Tibial nerve (tissue), 4 donors: ENCODE data around the gene FAM210B. TPM values are rescaled to one million over a fixed set of nuclear protein-coding genes. Genes with fewer than 3 reads are reported as not detected.

Experiments used
- DNase-seq, 2 donors: peaks; one replicate each; pipeline ENCODE4 v3.0.0-alpha.2; 2019; ENCODE audit warnings: low spot score in 2 of 2
- H3K27ac ChIP-seq, 4 donors: fragments of 200-600 bp; sonication (generic) in 3 of 4; one replicate each; pipeline ENCODE4 v1.5.1; 2017 to 2019; ENCODE audit warnings: mild to moderate bottlenecking in 1 of 4
- H3K27me3 ChIP-seq, 2 donors: fragments of 200-600 bp; sonication (generic) in 1 of 2; one replicate each; pipeline versions ENCODE4 v1.5.1 to v1.6.0; 2017 to 2019
- H3K36me3 ChIP-seq, 3 donors: fragments of 200-600 bp; sonication (generic); one replicate each; pipeline ENCODE4 v1.5.1; 2018 to 2019
- H3K4me1 ChIP-seq, 4 donors: fragments of 200-600 bp; sonication (generic) in 3 of 4; one replicate each; pipeline ENCODE4 v1.5.1; 2017 to 2019
- H3K4me3 ChIP-seq, 4 donors: fragments of 200-600 bp; sonication (generic) in 3 of 4; one replicate each; pipeline ENCODE4 v1.5.1; 2017 to 2019; ENCODE audit warnings: mild to moderate bottlenecking in 1 of 4, moderate library complexity in 1 of 4
- H3K9me3 ChIP-seq, 4 donors: fragments of 200-600 bp; sonication (generic) in 3 of 4; one replicate each; pipeline ENCODE4 v1.5.1; 2017 to 2019
- EP300 ChIP-seq, 2 donors: sonication (generic); formaldehyde crosslinking; IDR thresholded peaks; one replicate each; pipeline ENCODE4 v1.6.1; 2017; ENCODE audit warnings: antibody characterized with exemption in 2 of 2, mild to moderate bottlenecking in 1 of 2
- POLR2A ChIP-seq, 2 donors: fragments of 450-650 bp; IDR thresholded peaks; one replicate each; pipeline ENCODE4 v1.6.1; 2017; ENCODE audit warnings: antibody characterized with exemption in 2 of 2, mild to moderate bottlenecking in 2 of 2, moderate library complexity in 2 of 2
- WGBS, 2 donors: methylation state at CpG; one replicate each; pipeline ENCODE4 v1.1.5; 2018; 5-methylcytosine and 5-hydroxymethylcytosine counted together
- total RNA-seq, 4 donors: library from RNA; depleted of rRNA; stranded (reverse); fragments of >200 nt; gene quantifications; one replicate each; pipeline ENCODE4 v1.1.0, GENCODE V29; 2016
- TF ChIP-seq, protein P1 (sequence below), 5 experiments: fragments of 200-600 bp in 3 of 5; fragments of 450-650 bp in 2 of 5; sonication (generic) in 3 of 5; IDR thresholded peaks; one replicate each; pipeline ENCODE4 v1.5.1; 2016 to 2019; ENCODE audit warnings: antibody characterized with exemption in 5 of 5, mild to moderate bottlenecking in 3 of 5, moderate library complexity in 2 of 5

The FAM210B gene
- total RNA-seq, 4 donors from 2014 or later = 36.8 to 56.6 (median 52.3) TPM

GRCh38 chr20:56352345-56353055 is 6.3 kb upstream of the FAM210B start:
- no peak for DNase-seq
- H3K27ac ChIP-seq = no peak overlapping the region
- H3K4me1 ChIP-seq = peaks cover 0 to 11% (median 2%) of the 10 kb centered on the region in 4 donors
- WGBS, 2 donors = 68 to 71% methylated on average over 5 of the region's 5 CpGs
- no peak overlapping the region for H3K4me3 ChIP-seq
- no peaks in the 10 kb centered on the region for H3K36me3 ChIP-seq
- no peaks in the 10 kb centered on the region for H3K9me3 ChIP-seq
- TF ChIP-seq, protein P1, sequence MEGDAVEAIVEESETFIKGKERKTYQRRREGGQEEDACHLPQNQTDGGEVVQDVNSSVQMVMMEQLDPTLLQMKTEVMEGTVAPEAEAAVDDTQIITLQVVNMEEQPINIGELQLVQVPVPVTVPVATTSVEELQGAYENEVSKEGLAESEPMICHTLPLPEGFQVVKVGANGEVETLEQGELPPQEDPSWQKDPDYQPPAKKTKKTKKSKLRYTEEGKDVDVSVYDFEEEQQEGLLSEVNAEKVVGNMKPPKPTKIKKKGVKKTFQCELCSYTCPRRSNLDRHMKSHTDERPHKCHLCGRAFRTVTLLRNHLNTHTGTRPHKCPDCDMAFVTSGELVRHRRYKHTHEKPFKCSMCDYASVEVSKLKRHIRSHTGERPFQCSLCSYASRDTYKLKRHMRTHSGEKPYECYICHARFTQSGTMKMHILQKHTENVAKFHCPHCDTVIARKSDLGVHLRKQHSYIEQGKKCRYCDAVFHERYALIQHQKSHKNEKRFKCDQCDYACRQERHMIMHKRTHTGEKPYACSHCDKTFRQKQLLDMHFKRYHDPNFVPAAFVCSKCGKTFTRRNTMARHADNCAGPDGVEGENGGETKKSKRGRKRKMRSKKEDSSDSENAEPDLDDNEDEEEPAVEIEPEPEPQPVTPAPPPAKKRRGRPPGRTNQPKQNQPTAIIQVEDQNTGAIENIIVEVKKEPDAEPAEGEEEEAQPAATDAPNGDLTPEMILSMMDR (IDR thresholded peaks at IDR 0.05) = no peak
- TF ChIP-seq EP300 (IDR thresholded peaks at IDR 0.05) = no peak
- no peak for TF ChIP-seq POLR2A (IDR thresholded peaks at IDR 0.05)
- no peaks in the 10 kb centered on the region for H3K27me3 ChIP-seq

GRCh38 chr20:56353356-56353755 is 5.4 kb upstream of the FAM210B start:
- no peaks in the 10 kb centered on the region for H3K36me3 ChIP-seq
- no peaks in the 10 kb centered on the region for H3K27me3 ChIP-seq
- no peaks in the 10 kb centered on the region for H3K9me3 ChIP-seq
- TF ChIP-seq, protein P1 (IDR thresholded peaks at IDR 0.05) = no peak
- TF ChIP-seq EP300 (IDR thresholded peaks at IDR 0.05) = no peak
- TF ChIP-seq POLR2A (IDR thresholded peaks at IDR 0.05) = no peak
- WGBS, 2 donors = 57 to 62% methylated on average over 4 of the region's 4 CpGs
- H3K27ac ChIP-seq = no peak overlapping the region
- H3K4me1 ChIP-seq = peaks cover 0 to 13% (median 1%) of the 10 kb centered on the region in 4 donors
- H3K4me3 ChIP-seq = no peak overlapping the region
- no peak for DNase-seq

DNA sequence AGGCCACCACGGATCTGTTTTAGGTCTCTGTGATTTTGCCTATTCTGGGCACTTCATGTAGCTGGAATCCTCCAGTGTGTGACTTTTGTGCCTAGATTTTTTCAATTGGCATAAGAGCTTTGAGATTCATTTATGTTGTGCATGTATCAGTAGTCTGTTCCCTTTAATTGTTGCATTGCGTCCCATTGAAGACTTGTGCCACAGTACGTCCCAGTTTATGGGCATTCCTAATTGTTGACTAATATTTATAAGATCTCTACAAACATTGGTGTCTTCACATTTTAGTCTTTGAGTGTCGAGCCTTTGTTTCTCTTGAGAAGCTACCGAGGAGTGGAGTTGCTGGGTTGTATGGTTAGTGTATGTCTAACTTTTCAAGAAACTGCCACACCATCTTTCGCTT is 704 bp upstream of the FAM210B start:
- peaks cover 0 to 3% (median 0%) of the 10 kb centered on the region in 3 donors for H3K36me3 ChIP-seq
- peaks cover 0 to 43% (median 21%) of the 10 kb centered on the region in 4 donors for H3K4me1 ChIP-seq
- H3K4me3 ChIP-seq = peak overlapping the region; percentile 21 to 99 (median 90)
- H3K27me3 ChIP-seq = no peaks in the 10 kb centered on the region
- peak overlapping the region in 3 of 4 donors; percentile 37 to 92 (median 63) for H3K27ac ChIP-seq
- WGBS, 2 donors = 32 to 37% methylated on average over 6 of the region's 6 CpGs
- TF ChIP-seq, protein P1 (IDR thresholded peaks at IDR 0.05) = no peak
- no peak for TF ChIP-seq EP300 (IDR thresholded peaks at IDR 0.05)
- TF ChIP-seq POLR2A (IDR thresholded peaks at IDR 0.05) = no peak
- no peaks in the 10 kb centered on the region for H3K9me3 ChIP-seq
- DNase-seq = no peak

DNA sequence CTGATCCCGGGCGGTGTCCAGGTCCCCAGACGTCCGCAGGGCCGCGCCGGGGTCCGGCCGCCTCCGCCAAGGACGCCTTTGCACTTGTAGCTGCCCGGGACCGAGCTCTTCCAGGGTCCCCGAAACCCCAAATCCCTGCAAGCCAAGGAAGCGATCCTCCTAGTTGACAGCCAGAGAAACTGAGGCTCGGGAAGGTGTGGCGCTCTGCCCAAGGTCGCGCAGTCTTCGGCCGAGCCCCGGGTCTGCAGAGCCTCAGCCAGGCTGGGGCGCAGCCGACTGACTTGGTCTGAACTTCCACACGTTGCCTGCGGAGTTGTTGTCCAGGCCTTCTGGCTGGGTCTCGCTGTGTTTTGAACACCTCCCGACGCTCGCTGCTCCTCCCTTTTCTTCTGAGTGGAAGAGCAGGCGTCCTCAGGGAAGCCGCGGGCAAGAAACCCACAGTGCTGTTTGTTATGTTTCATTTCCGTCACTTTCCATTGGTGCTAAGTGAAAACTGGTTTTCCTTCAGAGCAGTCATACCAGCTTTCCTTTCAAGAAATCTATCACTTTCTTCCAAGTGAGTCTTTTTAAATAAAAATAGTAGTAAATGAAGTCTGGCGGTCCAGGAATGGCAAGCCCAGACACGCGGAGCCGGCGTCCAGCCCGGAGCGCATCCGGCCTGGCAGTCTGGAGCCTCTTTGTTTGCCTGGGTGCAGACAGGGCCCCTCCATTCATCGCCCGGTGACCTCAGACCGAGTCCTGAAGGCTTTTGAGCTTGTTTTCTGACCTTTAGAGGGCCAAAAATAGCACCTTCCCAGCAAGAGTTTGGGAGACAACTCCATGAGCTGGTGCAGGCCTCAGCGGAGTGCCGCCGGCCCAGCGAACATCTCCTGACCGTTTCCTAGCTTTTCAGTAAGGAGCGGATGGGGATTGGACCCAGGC is 698 bp downstream of the FAM210B start:
- 6 to 7% methylated on average over 31 to 51 of the region's 51 CpGs for WGBS, 2 donors
- H3K4me1 ChIP-seq = peaks cover 0 to 51% (median 22%) of the 10 kb centered on the region in 4 donors
- DNase-seq = peak in 1 of 2 donors; percentile 44
- H3K27me3 ChIP-seq = no peaks in the 10 kb centered on the region
- H3K9me3 ChIP-seq = no peaks in the 10 kb centered on the region
- peak in 1 of 2 donors; percentile 12 for TF ChIP-seq EP300 (IDR thresholded peaks at IDR 0.05)
- TF ChIP-seq, protein P1 (IDR thresholded peaks at IDR 0.05) = no peak
- TF ChIP-seq POLR2A (IDR thresholded peaks at IDR 0.05) = no peak
- peak overlapping the region; percentile 80 to 92 (median 88) for H3K27ac ChIP-seq
- peak overlapping the region; percentile 79 to 99 (median 90) for H3K4me3 ChIP-seq
- H3K36me3 ChIP-seq = peaks cover 0 to 6% (median 0%) of the 10 kb centered on the region in 3 donors
